Glutamatergic neuron (in vitro differentiated cells): ENCODE data around the gene OTUD3. TPM values are rescaled to one million over a fixed set of nuclear protein-coding genes. Genes with fewer than 3 reads are reported as not detected.

Experiments used
- DNase-seq: peaks from one replicate; pipeline ENCODE4 v3.0.0; 2022
- H3K27ac Mint-ChIP-seq: one replicate; pipeline ENCODE4 v1.8.0; 2020; ENCODE audit warnings: mild to moderate bottlenecking, mixed read lengths, inconsistent platforms; ENCODE audit not compliant: unreplicated experiment
- H3K27me3 Mint-ChIP-seq: one replicate; pipeline ENCODE4 v1.8.0; 2020; ENCODE audit warnings: mild to moderate bottlenecking, moderate library complexity, mixed read lengths, inconsistent platforms; ENCODE audit not compliant: unreplicated experiment
- H3K36me3 Mint-ChIP-seq: one replicate; pipeline ENCODE4 v1.8.0; 2020; ENCODE audit warnings: mild to moderate bottlenecking, mixed read lengths, inconsistent platforms; ENCODE audit not compliant: unreplicated experiment
- H3K4me1 Mint-ChIP-seq: one replicate; pipeline ENCODE4 v1.8.0; 2020; ENCODE audit warnings: mild to moderate bottlenecking, low read depth, mixed read lengths, inconsistent platforms; ENCODE audit not compliant: unreplicated experiment
- H3K4me3 Mint-ChIP-seq: one replicate; pipeline ENCODE4 v1.8.0; 2020; ENCODE audit warnings: mild to moderate bottlenecking, mixed read lengths, inconsistent platforms; ENCODE audit not compliant: unreplicated experiment
- H3K9me3 Mint-ChIP-seq: one replicate; pipeline ENCODE4 v1.8.0; 2020; ENCODE audit warnings: mild to moderate bottlenecking, moderate library complexity, mixed read lengths, inconsistent platforms; ENCODE audit not compliant: unreplicated experiment
- total RNA-seq: library from RNA; stranded (reverse); fragmentation: NEBNext Ultra II Directional; extraction: Animal tissue kit (Norgen Biotek cat#: 25700); gene quantifications from one replicate; pipeline ENCODE4 v1.2.1, GENCODE V29; 2021; ENCODE audit not compliant: unreplicated experiment
- TF ChIP-seq, protein P1 (sequence below): fragments of 200-600 bp; sonication (generic); IDR thresholded peaks from one replicate; pipeline ENCODE4 v1.5.0; 2021; ENCODE audit not compliant: partially characterized antibody, unreplicated experiment

The OTUD3 gene
- total RNA-seq, 1 donor from 2014 or later = 11.4 TPM

DNA sequence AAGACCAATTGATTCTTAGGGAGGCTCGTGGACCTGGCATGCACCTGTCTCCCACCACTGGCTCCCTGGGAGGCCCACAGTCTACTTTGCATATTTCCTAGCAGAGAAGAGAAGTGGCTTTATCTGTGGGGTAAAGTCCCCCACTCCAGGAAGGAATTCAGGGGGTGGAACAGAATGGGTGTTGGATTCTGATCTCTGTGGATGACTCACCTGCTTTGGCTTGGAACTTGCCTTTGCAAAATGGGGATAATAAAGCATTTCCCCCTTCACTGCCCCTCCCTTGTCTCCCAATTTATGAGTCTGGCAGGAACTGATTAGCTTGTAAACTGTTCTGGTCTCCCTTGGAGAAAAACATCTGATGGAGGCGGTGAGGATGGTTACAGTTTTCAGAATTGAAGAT, 21.2 kb upstream of the OTUD3 start:
- Mint-ChIP-seq H3K9me3 (no peaks in the 10 kb centered on the region), H3K36me3 (no peaks in the 10 kb centered on the region), H3K27ac (no peak overlapping the region), H3K4me3 (no peak overlapping the region), H3K4me1 (no peaks in the 10 kb centered on the region), H3K27me3 (no peaks in the 10 kb centered on the region)
- TF ChIP-seq, protein P1, sequence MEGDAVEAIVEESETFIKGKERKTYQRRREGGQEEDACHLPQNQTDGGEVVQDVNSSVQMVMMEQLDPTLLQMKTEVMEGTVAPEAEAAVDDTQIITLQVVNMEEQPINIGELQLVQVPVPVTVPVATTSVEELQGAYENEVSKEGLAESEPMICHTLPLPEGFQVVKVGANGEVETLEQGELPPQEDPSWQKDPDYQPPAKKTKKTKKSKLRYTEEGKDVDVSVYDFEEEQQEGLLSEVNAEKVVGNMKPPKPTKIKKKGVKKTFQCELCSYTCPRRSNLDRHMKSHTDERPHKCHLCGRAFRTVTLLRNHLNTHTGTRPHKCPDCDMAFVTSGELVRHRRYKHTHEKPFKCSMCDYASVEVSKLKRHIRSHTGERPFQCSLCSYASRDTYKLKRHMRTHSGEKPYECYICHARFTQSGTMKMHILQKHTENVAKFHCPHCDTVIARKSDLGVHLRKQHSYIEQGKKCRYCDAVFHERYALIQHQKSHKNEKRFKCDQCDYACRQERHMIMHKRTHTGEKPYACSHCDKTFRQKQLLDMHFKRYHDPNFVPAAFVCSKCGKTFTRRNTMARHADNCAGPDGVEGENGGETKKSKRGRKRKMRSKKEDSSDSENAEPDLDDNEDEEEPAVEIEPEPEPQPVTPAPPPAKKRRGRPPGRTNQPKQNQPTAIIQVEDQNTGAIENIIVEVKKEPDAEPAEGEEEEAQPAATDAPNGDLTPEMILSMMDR = no peak
- no peak for DNase-seq

DNA sequence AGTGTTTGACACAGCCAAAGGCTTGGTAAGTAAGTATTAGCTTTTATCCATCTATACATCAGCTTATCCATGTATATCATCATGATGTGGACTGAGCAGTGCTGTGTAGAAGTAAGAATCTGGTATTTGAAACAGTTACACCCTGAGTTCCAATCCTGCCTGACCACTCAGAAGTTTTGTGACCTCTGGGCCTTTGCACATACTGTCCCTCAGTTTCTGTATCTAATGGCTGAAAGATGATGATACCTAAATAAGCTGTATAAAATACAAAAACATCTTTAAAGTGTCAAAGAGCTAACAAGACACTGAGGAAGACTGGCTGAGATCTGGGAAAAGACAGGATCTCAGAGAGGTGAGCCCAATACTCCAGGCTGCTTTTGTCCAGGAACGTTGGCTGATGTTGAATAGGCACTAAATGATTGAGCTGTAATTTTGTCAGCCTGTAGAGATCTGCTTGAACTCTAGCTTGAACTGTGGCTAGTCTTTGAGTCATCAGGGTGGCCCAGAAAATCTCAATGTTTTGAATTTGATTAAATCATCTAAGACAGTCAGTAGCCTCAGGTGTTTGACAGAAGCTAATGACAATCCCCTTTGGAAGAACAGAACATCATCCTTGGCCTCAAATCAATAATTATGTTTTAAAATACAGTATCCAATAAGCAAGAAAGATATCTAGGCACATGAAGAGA, 20.2 kb upstream of the OTUD3 start:
- DNase-seq = no peak
- no peaks in the 10 kb centered on the region for H3K27me3 Mint-ChIP-seq
- TF ChIP-seq, protein P1 = no peak
- H3K4me3 Mint-ChIP-seq = no peak overlapping the region
- no peaks in the 10 kb centered on the region for H3K36me3 Mint-ChIP-seq
- no peaks in the 10 kb centered on the region for H3K9me3 Mint-ChIP-seq
- no peaks in the 10 kb centered on the region for H3K4me1 Mint-ChIP-seq
- H3K27ac Mint-ChIP-seq = no peak overlapping the region

DNA sequence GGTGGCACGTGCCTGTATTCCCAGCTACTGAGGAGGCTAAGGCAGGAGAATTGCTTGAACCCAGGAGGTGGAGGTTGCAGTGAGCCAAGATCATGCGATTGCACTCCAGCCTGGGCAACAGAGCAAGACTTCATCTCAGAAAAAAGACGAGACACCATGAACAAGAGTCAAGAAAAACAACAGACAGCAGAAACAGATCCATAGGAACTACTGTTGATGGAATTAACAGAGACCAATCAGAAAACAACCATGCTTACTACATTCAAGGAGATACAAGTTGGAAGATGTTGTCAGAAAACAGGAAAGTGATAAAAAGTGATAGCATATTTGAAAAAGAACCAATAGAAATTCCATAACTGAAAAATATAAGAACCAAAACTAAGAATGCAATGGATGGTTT, 19.3 kb upstream of the OTUD3 start:
- Mint-ChIP-seq H3K27me3 (no peaks in the 10 kb centered on the region), H3K27ac (no peak overlapping the region), H3K4me3 (no peak overlapping the region), H3K9me3 (no peaks in the 10 kb centered on the region), H3K4me1 (no peaks in the 10 kb centered on the region), H3K36me3 (no peaks in the 10 kb centered on the region)
- TF ChIP-seq, protein P1 = no peak
- no peak for DNase-seq

DNA sequence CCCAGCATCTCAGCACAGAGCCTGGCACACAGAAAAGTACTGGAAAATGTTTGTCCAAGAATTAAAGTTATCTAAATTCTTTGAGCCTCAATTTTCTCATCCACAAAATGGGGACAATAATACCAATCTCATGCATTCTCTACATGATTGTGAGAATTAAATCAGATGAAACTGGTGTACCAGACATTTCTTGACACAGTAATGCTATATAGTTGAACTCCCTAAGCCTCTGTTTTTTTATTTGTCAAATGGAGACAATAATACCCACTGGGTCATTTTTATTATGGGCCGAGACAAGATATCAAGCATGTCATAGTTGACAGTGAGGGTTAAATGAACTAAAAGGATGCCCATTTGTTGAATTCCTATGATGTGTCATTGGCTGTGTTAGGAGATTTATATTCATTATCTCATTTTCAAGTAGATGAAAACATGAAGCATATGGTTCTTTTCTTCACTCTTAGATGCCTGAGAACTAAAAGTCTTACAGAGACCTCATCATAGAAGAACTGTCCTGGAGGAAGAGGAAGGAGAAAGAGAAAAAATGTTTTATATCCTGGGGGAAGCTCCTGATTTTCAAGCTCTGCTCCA, 17.5 kb upstream of the OTUD3 start:
- TF ChIP-seq, protein P1 = no peak
- H3K4me1 Mint-ChIP-seq = no peaks in the 10 kb centered on the region
- no peaks in the 10 kb centered on the region for H3K36me3 Mint-ChIP-seq
- no peaks in the 10 kb centered on the region for H3K9me3 Mint-ChIP-seq
- DNase-seq = no peak
- no peak overlapping the region for H3K27ac Mint-ChIP-seq
- no peak overlapping the region for H3K4me3 Mint-ChIP-seq
- no peaks in the 10 kb centered on the region for H3K27me3 Mint-ChIP-seq

DNA sequence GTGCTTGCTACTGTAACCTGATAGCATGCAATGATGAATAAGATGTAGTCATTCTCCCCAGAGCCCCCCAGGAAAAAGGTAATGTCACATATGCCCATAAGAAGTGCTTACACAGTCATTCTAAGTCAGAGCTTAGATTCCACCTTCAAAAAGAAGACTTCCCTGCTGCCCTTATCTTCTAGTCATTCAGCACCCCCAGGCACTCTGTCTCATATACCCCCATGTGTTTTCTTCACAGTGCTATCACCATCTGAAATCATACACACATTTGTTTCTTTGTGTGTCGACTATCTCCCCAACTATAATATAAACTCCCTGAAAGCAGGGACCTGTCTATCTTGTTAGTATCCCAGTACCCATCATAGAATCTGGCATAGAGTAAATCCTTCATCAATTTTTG, 16.2 kb upstream of the OTUD3 start:
- TF ChIP-seq, protein P1 = no peak
- DNase-seq = no peak
- Mint-ChIP-seq H3K9me3 (no peaks in the 10 kb centered on the region), H3K36me3 (no peaks in the 10 kb centered on the region), H3K27ac (no peak overlapping the region), H3K27me3 (no peaks in the 10 kb centered on the region), H3K4me1 (no peaks in the 10 kb centered on the region), H3K4me3 (no peak overlapping the region)
